HG02610 (cell line): ENCODE measurements around the gene PREX1.

Experiments
- ATAC-seq: cut with Tn5 transposase; IDR thresholded peaks from one replicate; pipeline ENCODE4 v1.9.1; 2021; ENCODE audit warnings: mild to moderate bottlenecking, moderate library complexity; ENCODE audit not compliant: unreplicated experiment

Gene PREX1

DNA sequence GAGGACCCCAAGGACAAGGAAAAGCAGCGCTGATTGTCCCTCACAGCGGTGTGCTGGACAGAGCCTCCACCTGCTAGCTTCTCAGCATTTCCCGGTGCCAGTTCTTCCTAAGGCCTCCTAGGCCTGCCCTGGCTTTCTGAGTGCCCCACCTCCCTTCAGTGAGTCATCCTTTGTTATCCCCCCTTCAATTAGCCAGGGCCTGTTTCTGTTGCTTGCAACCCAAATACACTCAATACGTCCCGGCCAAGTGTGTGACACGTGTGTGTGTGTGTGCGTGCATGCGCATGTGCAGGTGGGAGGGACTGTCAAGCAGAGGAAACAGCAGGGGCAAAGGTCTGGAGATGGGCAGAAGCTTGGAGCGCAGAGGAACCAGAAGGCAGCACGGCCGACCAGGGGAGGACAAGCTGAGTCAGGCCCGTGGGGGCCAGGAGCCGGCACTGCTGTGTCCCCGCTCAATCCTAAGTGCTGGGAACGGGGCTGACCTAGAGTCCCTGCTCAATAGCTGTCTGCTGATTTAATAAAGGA, 159.8 kb downstream of the PREX1 start:
- no peak for ATAC-seq

DNA sequence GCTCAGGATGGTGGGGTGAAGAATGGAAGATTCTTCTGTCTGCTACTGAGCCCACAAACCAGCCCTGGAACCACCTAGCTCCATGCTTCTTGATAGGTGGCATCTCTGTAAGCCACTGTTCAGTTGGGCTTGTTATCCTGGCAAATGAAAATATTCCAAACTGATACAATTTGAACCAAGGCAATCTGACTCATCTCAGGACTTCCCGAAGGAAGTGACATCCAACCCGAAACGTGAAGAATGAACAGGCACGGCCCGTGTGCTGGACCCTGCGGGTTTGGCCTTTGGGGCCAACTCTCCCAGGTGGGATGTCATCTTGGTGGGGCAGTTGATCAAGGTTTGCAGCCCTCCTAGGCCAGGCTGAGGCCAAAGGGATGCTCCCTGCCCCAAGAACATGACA, 160.3 kb downstream of the PREX1 start:
- ATAC-seq: no peak

DNA sequence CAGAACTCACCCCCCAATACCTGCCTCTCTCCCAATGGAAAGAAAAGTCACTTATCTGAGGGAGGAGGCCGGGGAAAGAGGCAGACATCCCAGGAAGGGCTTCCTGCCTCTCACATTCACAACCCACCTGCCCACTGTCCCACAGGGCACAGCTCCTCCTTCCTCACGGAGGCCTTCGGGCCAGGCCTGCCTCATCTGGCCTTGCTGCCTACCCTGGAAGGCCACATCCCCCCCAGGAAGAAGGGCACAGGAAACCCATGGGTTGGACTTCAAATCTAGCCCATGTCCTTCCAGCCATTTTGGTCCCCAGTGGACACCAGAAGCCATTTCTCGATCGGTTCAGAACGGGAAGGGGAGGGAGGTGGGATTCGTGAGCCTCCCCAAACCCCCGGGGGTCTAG, 162.0 kb downstream of the PREX1 start:
- ATAC-seq: no peak

DNA sequence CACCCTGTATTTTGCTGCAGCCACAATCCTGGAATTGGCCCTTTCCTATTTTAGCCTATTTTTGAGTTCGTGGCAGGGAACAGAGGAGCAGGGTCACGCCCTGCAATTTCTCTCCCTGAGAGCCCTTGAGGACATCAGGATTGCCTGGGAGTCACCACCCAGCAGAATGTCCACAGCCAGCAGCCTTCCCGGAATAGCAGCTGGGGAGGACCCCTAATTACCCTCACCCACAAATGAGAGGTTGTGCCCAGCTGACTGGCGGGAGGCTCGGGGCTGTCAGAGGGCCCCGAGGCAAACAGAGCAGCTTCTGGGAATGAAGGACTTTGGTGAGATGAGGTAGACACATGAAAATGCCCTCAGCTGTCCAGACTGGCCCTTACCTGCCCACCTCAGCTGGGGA, 165.1 kb downstream of the PREX1 start:
- ATAC-seq: no peak

DNA sequence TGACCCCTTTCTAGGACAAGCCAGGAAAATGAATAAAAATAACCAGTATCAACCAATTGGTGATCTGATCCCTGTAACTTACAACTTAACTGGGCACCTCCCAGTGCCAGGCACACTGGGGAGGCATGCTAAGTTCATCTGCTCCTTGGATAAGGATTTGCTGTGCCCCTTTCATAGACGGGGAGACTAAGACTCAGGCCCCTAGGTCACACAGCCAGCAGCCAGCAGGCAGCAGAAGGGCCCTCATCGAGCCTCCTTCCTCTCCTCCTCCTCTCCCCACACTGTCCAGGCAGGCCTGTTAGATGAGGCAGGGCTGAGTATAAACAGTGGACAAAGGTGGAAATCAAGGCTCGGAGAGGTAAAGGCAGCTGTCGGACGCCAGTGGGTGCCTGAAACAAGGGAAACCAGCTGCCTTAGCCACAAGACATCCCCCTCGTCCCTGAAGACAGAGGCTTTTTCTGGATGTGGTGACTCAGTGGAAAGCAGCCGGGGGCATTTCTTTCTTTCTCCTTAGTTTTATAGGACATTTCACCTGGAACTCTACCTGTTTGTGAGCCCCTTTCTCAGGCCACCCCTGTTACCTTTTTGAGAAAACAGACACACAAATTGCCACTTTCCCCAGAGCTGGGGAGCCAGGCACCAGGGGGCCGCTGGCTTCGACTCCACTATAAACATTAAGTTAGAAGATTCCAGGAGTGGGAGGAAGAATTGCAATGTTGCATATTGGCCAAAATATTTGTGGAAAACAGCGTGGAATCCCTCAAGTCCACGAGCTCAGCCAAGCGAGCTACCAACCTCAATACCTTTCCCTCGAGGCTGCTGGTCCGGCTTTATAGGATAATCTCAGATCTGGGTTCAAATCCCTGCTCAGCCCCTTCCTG, 166.0 kb downstream of the PREX1 start:
- ATAC-seq: no peak

DNA sequence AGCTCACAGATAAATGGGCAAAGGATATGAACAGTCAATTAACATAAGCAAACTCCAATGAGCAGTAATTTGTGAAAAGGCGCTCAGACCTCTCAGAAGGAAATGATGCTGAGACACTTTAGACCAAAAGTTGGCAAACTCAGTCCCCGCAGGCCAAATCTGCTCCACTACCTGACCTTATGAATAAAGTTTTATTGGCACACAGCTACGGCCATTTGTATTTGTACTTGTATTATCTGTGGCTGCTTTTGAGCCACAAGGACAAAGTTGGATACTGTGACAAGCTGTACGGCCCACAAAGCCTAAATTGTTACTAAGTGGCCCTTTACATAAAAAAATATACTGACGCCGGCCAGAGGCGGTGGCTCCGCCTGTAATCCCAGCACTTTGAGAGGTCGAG, 167.0 kb downstream of the PREX1 start:
- ATAC-seq: no peak

DNA sequence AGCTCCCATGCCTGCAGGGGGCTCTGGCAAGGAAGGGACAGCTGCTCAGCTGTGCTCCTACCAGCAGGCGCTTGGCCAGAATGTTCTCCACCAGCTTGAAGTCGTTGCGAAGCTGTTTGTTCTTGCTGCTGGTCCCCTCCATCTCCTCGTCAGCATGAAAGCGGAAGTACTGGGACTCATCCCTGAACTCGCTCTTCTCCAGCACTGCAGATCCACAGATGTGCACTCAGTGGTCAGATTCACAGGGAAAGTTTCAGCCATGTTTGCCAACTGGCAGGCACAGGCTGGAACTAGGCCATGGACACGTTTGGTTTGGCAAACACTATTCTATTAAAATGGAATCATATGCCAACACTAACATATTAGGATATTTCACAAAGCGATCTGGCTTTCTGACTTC, 167.9 kb downstream of the PREX1 start:
- no peak for ATAC-seq

DNA sequence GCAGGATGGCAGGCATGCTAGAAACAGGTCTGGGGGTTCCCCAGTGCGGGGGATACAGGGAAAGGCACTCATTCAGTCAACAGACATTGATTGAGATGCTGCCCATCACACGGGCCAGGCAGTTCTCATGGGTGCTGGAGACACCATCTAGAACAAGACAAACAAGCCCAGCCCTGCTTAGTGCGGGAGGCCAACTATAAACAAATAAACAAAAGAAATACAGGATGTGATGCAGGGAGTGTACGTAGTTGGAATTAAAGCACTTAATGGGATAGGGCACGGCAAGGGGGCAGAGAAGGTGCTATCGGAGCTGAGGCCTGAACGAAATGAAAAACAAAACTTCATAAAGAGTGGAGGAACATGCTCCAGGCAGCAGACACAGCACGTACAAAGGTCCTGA, 169.3 kb downstream of the PREX1 start:
- ATAC-seq: no peak

DNA sequence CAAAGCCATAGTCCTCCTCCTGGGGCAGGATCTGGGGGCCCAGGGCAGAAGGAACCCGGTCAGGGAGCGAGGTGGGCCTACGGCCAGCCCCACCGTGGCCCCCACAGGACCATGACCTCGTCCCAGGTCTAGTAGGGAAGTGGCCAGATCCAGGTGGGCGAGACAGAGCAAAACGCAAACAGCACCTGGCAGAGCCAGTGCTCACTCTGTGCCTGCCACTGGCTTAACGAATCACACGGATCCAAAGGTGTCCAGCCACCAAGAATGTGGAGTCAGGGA, 169.7 kb downstream of the PREX1 start:
- ATAC-seq: no peak

DNA sequence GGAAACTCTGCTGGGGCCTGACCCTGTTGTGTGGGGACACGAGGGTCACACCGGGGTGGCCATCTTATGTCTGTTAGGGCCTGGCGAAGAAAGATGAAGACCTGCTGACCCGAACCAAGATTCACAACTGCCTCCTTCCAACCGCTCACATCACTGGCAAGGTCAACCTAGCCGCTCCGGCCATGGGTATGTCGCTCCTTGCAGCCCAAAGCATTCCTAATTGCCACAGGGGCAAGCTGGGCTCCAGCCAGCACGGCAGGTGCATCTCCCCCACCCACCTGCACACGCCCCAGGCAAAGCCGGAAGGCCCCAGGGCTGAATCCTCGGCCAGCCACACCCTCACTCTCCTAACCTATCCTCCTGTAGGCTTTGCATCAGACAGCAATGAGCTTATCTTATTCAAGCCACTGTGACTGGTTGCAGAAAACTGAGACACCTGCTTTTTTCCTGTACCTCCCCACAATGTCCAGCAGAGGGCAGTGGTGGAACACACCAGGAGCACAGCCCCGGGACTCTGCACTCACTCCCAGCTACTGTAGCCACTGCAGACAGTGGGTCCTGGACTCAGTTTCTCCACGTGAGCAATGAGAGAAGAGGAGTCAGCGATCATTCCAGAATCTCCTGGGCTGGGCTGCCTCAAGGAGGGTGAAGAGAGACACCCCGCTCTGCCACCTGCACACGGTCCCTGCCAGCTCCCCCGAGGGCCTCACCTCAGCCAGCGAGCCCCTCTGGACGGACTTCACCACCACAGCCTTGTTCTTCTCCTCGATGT, 170.2 kb downstream of the PREX1 start:
- ATAC-seq: no peak

DNA sequence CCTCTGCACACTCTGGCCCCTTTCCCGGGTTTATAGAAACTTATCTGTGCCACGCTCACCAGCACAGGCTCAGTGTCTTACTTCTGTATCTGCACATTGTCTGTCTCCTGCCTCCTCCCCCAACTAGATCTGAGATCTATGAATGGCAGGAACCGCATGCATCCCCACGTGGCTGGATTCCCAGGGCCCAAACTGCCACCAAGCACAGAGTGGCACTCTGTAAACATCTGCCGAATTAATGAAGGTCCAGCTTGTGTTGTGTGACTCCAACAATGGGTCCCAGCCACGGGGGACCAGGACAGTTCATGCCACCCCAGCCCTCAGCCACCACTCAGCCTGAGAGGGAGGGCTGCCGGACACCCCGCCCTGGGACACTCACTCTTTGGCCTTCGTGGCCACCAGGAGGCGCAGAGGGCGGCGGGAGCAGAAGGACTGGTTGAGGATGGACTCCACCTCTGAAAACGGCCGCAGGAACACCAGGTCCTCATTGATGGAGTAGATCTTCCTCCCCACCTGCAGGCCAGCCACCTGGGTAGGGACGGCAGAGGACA, 171.1 kb downstream of the PREX1 start:
- no peak for ATAC-seq

DNA sequence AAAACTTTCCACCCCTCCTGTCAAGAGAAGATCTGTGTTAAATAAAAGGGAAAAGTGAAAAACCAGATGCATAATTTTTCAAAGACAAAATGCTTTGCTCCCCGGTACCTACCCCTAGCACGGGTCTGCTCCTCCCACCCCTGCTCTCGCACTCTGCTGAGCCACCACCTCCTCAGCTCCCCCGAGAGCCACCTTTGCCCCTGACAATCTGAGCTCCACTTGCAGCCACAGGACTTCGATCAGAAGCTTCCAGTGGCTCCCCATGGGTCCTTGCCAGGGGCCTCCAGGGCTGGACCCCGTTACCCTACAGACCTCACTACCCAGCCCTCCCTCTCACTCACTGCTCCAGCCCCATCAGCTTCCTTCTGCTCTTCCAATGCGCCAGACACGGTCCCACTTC, 171.7 kb downstream of the PREX1 start:
- no peak for ATAC-seq

DNA sequence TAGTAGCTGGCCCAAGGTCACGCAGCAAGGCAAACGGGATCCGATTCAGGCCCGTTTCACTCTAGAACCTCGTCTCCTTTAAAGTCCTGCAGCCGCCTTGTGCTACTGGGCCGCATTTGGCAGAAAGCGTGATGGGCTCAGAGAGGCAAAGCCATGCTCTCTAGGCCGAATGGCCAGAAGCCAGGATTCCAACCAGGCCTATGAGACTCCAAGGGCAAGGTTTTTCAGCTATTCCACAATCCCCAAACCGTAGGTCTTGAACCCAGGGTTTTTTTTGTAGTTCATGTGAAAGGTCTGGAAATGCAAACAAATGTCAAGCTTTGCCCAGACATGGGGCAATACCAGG, 174.1 kb downstream of the PREX1 start:
- no peak for ATAC-seq

DNA sequence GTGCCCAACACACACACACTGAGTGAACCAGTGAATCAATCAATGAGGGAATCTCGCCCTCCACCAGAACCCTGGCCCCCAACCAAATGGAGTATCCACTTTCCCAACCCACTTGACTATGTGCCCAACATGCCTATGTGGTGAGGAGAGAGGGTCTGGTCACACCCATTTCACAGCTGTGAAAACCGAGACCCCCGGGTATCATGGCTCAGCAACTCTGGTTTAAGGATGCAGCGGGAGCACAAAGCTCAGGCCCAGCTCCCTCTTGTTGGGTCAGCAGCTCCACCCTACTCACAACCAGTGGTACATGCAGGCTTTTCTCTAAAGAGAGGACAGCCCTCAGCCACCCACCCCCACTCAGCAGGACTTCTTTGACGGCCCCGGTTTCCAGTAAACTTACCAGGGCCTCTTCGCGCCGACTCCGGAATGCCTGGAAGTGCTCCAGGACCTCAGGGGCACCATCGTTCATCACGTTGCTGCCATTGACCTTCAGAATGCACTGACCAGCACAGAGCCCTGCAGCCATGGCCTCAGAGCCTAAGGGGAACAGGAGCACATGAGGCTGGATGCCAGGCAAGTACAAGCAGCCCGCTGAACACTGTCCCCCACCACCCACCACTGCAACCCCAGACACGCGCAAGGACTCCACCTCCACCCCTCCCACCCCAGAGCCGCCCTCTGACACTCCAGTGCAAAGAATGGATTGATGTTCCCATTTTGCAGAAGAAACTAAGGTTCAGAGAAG, 174.7 kb downstream of the PREX1 start:
- ATAC-seq: no peak

DNA sequence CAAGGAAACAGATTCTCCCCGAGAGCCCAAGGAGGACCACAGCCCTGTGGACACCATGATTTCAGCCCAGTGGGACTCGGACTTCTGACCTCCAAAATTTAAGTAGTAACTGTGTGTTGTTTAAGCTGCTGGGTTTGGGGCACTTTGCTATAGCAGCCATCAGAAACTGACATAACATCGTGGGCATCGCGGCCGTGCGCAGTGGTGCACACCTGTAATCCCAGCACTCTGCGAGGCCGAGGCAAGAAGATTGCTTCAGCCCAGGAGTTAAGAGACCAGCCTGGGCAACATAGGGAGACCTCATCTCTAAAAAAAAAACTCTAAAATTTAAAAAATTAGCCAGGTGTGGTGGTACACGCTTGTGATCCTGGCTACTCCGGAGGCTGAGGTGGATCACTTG, 175.8 kb downstream of the PREX1 start:
- no peak for ATAC-seq

DNA sequence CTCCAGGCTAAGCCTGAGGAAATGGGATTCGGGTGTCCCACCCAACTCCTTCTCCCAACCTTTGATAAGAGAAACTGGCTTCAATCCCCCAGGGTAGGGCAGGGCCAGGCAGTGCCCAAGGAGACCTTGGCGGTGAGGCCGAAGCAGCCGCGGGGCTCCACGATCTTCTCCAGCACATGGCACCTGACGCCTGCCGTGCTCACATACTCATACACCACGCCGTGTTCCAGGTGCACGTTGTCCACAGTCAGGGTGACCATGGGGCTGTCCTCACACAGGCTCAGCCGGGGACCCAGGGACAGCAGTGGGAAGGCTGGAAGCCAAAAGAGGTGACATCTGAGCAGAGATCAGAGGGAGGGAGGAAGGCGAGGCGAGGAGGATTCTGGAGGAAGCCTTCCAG, 176.5 kb downstream of the PREX1 start:
- ATAC-seq: no peak

DNA sequence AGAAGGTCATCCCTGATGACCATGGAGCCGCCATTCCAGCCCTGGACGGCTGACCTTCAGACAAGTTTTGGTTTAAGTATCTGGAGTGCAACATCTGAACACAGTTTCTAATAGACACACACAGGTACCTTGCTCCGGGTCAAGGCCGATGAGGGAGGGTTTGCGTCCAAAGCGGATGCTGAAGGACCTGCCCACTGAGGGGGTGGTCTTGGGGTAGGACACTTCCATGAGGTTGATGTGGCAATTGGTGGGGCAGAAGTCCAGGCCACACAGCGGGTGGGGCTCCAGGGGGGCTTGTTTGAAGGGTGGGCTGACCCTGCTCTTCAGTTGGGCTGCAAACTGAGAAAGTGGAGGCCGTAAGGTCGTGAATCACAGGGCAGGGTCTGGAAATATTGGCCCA, 177.9 kb downstream of the PREX1 start:
- ATAC-seq: no peak

DNA sequence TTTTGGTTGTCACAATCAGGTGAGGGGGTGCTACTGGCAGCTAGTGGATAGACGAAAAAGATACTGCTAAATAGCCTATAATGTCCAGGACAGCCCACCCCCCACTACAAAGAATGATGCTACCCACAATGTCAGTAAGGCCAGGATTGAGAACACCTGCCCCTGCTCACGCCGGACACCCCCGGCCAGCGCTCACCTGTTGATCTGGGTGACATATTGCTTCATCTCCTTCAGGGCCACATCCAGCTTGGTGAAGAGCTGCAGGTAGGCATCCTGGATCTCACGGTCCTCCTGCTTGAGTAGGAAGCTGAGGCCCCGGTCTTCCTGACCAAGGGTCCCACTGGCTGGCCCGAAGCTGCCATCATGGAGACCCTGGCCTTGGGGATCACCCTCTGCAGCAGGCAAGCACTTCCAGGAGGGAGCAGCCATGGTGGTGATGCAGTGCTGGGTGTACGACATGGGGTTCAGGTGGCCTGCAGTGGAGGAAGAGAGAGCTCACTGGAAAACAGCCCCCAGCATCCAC, 178.6 kb downstream of the PREX1 start:
- no peak for ATAC-seq

DNA sequence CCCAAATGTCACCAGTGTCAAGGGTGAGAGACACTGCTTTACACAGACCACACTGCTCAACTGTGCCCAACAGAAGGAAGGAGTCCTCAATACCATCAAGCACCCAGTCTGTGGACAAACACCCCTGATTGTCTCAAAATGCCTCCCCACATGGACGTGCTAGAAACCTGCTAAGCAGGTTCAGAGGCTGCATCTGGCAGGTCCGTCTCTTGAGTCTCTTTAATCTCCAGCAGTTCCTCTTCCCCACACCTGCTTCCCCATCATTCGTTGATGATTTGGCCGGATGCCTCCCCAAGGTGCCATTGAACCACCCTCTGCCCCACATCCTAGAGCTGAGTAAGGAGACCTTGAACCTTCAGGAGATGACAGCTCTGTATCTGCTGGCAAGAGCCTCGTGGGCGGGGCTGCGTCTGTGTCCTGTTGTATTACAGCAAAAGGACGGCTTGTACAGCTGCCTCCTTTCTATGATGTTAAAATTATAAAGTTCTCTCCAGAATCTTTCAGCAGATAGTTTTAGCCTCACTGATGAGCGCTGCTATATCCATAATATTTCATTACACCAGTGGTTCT, 179.2 kb downstream of the PREX1 start:
- no peak for ATAC-seq

DNA sequence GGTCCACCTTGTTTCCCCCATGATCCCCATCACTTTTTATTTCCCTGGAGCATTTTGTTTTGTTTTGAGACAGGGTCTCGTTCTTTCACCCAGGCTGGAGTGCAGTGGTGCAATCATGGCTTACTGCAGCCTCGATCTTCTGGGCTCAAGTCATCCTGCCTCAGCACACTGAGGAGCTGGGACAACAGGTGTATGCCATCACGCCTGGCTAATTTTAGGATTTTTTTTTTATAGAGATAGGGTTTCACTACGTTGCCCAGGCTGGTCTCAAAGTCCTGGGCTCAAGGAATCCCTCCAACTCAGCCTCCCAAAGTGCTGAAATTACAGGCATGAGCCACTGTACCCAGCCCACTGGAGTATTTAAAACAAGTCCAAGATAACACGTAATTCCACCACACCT, 179.9 kb downstream of the PREX1 start:
- ATAC-seq: no peak

DNA sequence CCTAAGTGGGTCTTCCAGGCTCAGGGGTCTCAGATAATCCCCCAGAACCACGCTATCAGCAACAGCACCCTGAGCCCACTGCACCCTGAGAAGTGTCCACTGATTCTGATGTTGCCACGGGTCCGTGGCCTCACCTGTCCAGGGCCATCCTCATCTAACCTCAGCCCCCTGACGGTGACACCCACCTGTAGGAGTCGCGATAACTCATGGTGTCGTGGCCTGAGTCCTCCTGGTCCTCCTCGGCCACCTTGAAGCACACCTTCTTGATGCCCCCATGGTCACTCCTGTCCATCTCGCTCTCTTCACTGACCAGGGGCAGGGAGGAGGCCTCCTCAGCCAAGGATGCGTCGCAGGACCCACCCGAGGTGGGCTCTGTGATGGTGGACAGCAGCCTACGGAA, 182.1 kb downstream of the PREX1 start:
- no peak for ATAC-seq
